Lung (tissue), 12 donors: ENCODE results near the gene NAE1. TPM values are rescaled to one million over a fixed set of nuclear protein-coding genes. Genes with fewer than 3 reads are reported as not detected.
"Not testable (repeated sequence)": the region's sequence is repeated elsewhere in the genome, so short reads cannot be mapped to it uniquely, and the experiment has no call there.

Experiments
- ATAC-seq: fragments of 200-7000 bp; cut with Tn5 transposase; one replicate; pipeline ENCODE4 v1.9.1; 2020; ENCODE audit warnings: moderate number of reproducible peaks; ENCODE audit not compliant: insufficient read depth, low FRiP score
- DNase-seq, 3 donors: peaks; one replicate each; pipeline ENCODE4 v3.0.0-alpha.2; 2013 to 2017
- H3K27ac ChIP-seq, 2 donors: one replicate each; pipeline ENCODE4 v1.5.1; 2013; ENCODE audit warnings: mild to moderate bottlenecking in 2 of 2, moderate library complexity in 2 of 2, control low read depth in 1 of 2, inconsistent platforms in 1 of 2, low read depth in 1 of 2, low read length in 1 of 2
- H3K27me3 ChIP-seq, 3 donors: one replicate each; pipeline ENCODE4 v1.5.1; 2013; ENCODE audit warnings: low read length in 2 of 3; ENCODE audit not compliant: control insufficient read depth in 3 of 3, insufficient read depth in 3 of 3
- H3K36me3 ChIP-seq, 4 donors: one replicate each; pipeline ENCODE4 v1.5.1; 2013; ENCODE audit warnings: low read length in 4 of 4, mild to moderate bottlenecking in 1 of 4, moderate library complexity in 1 of 4; ENCODE audit not compliant: control insufficient read depth in 4 of 4, insufficient read depth in 4 of 4
- H3K4me1 ChIP-seq, 5 donors: one replicate each; pipeline ENCODE4 v1.5.1; 2013; ENCODE audit warnings: low read length in 5 of 5, mild to moderate bottlenecking in 2 of 5, moderate library complexity in 1 of 5; ENCODE audit not compliant: control insufficient read depth in 5 of 5, insufficient read depth in 5 of 5
- H3K4me3 ChIP-seq: one replicate; pipeline ENCODE4 v1.5.1; 2013; ENCODE audit warnings: mild to moderate bottlenecking, control low read depth, moderate library complexity
- H3K9ac ChIP-seq, 2 donors: one replicate each; pipeline ENCODE4 v1.5.1; 2013; ENCODE audit warnings: low read length in 2 of 2, control low read depth in 1 of 2; ENCODE audit not compliant: insufficient read depth in 1 of 2
- H3K9me3 ChIP-seq, 4 donors: one replicate each; pipeline ENCODE4 v1.5.1; 2013; ENCODE audit warnings: low read length in 3 of 4, mild to moderate bottlenecking in 1 of 4, moderate library complexity in 1 of 4; ENCODE audit not compliant: control insufficient read depth in 4 of 4, insufficient read depth in 3 of 4
- WGBS, 2 donors: extraction: QIAGEN DNeasy Blood & Tissue Kit; methylation state at CpG; one replicate each; pipeline ENCODE4 v1.1.7; 2013; 5-methylcytosine and 5-hydroxymethylcytosine counted together
- polyA plus RNA-seq, 2 donors: library from polyadenylated mRNA; stranded (reverse); fragments of 200-250 nt; gene quantifications; one replicate each; pipeline ENCODE4 v1.2.1, GENCODE V29; 2013
- total RNA-seq, 2 donors: library from RNA; depleted of rRNA in 1 of 2; stranded (reverse); fragments of >200 nt in 1 of 2; gene quantifications; one replicate each; pipeline ENCODE4 v1.2.1, GENCODE V29; 2014 to 2021
- TF ChIP-seq, protein P1 (sequence below): IDR thresholded peaks from 2 replicates; pipeline ENCODE4 v1.5.1; 2012; ENCODE audit warnings: mild to moderate bottlenecking; ENCODE audit errors: control extremely low read depth, extremely low read depth
- donor health status: control.
- donor health status: control.
- donor health status: Bipolar disorder and iron deficiency.
- donor health status: healthy.
- donor health status: DM: yes; HTN: yes; CAD: no.

Gene NAE1
- total and polyA plus RNA-seq, 4 donors: 24.2 to 64.4 (median 29.1) TPM

DNA sequence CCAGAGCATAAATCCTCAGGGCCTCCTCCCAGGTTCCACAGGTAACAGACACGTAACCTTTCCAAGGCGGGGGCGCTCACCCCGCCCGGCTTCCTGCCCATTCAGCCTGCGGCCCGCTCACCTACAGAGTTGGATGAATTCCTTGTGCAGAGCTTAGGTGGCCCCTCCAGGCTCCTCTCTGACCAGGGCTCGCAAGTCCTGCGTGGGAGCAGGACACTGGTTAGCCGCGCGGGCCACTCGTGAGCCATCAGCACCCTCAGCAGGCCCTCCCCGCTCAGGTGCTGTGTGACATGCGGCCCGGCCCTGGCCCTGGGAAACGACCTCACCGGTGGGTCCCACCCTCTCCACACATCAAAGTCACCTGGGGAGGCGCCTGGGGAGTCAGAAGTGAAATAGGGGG lies 29.9 kb downstream of the NAE1 start:
- Histone ChIP-seq H3K27ac (no peak overlapping the region), H3K9me3 (no peaks in the 10 kb centered on the region), H3K4me1 (no peaks in the 10 kb centered on the region), H3K36me3 (peaks cover 13 to 22% (median 15%) of the 10 kb centered on the region in 4 donors), H3K4me3 (no peak overlapping the region), H3K9ac (no peak overlapping the region), H3K27me3 (no peaks in the 10 kb centered on the region)
- DNase-seq: no peak
- WGBS, 2 donors: 94 to 96% methylated on average over 19 of the region's 19 CpGs
- TF ChIP-seq, protein P1, sequence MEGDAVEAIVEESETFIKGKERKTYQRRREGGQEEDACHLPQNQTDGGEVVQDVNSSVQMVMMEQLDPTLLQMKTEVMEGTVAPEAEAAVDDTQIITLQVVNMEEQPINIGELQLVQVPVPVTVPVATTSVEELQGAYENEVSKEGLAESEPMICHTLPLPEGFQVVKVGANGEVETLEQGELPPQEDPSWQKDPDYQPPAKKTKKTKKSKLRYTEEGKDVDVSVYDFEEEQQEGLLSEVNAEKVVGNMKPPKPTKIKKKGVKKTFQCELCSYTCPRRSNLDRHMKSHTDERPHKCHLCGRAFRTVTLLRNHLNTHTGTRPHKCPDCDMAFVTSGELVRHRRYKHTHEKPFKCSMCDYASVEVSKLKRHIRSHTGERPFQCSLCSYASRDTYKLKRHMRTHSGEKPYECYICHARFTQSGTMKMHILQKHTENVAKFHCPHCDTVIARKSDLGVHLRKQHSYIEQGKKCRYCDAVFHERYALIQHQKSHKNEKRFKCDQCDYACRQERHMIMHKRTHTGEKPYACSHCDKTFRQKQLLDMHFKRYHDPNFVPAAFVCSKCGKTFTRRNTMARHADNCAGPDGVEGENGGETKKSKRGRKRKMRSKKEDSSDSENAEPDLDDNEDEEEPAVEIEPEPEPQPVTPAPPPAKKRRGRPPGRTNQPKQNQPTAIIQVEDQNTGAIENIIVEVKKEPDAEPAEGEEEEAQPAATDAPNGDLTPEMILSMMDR: no peak
- no peak for ATAC-seq

DNA sequence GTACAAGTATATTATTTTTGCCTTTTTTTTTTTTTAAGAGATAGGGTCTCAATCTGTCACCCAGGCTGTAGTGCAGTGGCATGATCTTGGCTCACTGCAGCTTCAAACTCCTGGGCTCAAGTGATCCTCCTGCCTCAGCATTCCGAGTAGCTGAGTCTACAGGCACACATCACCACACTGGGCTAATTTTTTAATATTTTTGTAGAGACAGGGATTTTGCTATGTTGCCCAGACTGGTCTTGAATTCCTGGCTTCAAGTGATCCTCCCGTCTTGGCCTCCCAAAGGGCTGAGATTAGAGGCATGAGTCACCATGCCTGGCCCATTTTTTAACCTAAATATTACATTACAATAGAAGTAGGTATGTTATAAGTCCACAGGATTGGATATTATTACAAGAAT lies 32.6 kb downstream of the NAE1 start:
- Histone ChIP-seq H3K36me3 (peaks cover 0 to 13% (median under 1%) of the 10 kb centered on the region in 4 donors), H3K4me3 (no peak overlapping the region), H3K9ac (no peak overlapping the region), H3K27me3 (no peaks in the 10 kb centered on the region), H3K9me3 (no peaks in the 10 kb centered on the region), H3K4me1 (no peaks in the 10 kb centered on the region), H3K27ac (no peak overlapping the region)
- WGBS, 2 donors: 90 to 95% methylated on average over 2 of the region's 2 CpGs
- TF ChIP-seq, protein P1: no peak
- DNase-seq: no peak
- ATAC-seq: no peak

DNA sequence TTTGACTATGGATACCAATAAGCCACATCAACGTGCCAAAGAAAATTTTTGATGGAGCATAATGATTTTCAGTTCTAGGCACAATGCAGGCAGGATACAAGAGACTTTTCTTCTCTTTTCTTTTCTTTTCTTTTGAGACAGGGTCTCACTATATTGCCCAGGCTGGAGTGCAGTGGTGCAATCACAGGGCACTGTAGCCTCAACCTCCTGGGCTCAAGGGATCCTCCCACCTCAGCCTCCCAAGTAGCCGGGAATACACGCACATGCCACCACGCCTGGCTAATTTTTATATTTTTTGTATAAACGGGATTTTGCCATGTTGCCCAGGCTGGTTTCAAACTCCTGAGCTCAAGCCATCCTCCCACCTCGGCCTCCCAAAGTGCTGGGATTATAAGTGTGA lies 36.8 kb downstream of the NAE1 start:
- not testable (repeated sequence) for DNase-seq, H3K27ac ChIP-seq, H3K4me1 ChIP-seq, H3K4me3 ChIP-seq, H3K36me3 ChIP-seq, ATAC-seq, H3K9ac ChIP-seq, H3K9me3 ChIP-seq, H3K27me3 ChIP-seq
- 92 to 96% methylated on average over 6 of the region's 6 CpGs for WGBS, 2 donors

DNA sequence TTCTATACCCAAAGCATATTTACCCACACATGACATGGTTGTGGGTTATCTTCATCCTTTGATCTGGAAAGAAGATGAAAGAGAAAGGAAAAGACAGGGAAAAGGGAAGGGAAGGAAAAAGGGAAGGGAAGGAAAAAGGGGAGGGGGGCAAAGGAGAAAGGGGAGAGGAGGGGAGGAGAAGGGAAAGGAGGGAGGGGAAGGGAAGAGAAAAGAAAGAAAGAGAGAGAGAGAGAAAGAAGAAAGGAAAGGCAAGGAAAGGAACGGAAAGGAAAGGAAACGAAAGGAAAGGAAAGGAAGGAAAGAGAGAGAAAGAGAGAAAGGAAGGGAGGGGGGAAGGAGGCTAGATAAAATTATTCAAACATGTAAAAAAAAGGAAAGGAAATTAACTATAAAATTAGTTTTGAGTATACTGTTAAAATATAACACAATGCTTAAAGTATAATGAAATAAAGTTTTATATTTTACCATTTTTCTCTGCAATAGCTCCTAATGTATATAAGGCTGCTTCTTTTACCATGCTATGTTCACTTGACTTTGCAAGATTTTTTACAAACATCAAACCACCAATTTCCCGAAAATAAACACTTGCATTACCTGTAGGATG lies 40.5 kb downstream of the NAE1 start:
- H3K9ac ChIP-seq: no peak overlapping the region
- H3K9me3 ChIP-seq: no peaks in the 10 kb centered on the region
- TF ChIP-seq, protein P1: no peak
- H3K27me3 ChIP-seq: peaks cover 0 to 2% (median 0%) of the 10 kb centered on the region in 3 donors
- no peak for DNase-seq
- no peaks in the 10 kb centered on the region for H3K4me1 ChIP-seq
- 67 to 78% methylated on average over 3 of the region's 3 CpGs for WGBS, 2 donors
- ATAC-seq: no peak
- H3K27ac ChIP-seq: no peak overlapping the region
- H3K36me3 ChIP-seq: no peaks in the 10 kb centered on the region
- H3K4me3 ChIP-seq: no peak overlapping the region
